Neural cell (in vitro differentiated cells): ENCODE results near the gene NFKBIA.

Experiments
- CTCF ChIP-seq: fragments of 450-650 bp; IDR thresholded peaks from 2 replicates; pipeline ENCODE4 v1.5.1; 2014; ENCODE audit warnings: antibody characterized with exemption, mild to moderate bottlenecking, moderate library complexity; ENCODE audit not compliant: poor library complexity, severe bottlenecking
- EZH2 ChIP-seq: fragments of 200-600, 300-800 bp; shearing (Covaris generic), sonication (generic); IDR thresholded peaks from 2 replicates; pipeline ENCODE4 v1.6.1; 2014; ENCODE audit warnings: antibody characterized with exemption, low read length, borderline replicate concordance, mild to moderate bottlenecking; ENCODE audit not compliant: insufficient read depth, poor library complexity, severe bottlenecking
- POLR2AphosphoS5 ChIP-seq: IDR thresholded peaks from 2 replicates; pipeline ENCODE4 v1.6.1; 2012
- RAD21 ChIP-seq: fragments of 450-650 bp; conservative IDR thresholded peaks from 2 replicates; pipeline ENCODE4 v1.6.1; 2014; ENCODE audit warnings: antibody characterized with exemption, mild to moderate bottlenecking, moderate library complexity
- SMC3 ChIP-seq: fragments of 450-650 bp; conservative IDR thresholded peaks from 2 replicates; pipeline ENCODE4 v1.6.1; 2014; ENCODE audit warnings: antibody characterized with exemption, mild to moderate bottlenecking, moderate library complexity; ENCODE audit not compliant: poor library complexity
- TAF1 ChIP-seq: IDR thresholded peaks from 2 replicates; pipeline ENCODE4 v1.6.1; 2012; ENCODE audit warnings: low read depth

DNA sequence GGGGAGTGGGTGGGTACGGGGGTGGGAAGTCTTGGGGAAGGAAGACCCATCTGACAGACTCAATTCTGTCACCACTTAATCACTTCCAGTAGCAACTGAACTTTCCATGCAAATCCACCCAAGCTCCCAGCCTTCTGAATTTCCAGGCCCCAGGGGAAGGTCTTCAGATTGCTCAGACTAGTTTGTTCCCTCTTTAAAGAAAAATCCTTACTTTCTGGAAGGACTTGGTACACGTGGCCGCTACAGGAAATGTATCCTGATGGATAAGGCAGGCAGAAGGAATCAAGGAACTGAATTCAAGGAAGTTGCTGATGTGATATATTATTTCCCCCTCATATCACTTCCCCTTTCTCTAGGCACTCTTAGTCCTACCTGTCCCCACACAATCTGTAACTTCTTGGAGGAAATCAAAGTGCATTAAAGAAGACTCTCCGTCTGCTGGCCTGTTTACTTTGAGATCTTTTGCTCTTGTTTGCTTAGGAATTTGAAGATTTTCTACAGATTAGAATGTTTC lies 6.4 kb downstream of the NFKBIA start:
- TF ChIP-seq CTCF: no peak
- no peak for TF ChIP-seq RAD21
- TF ChIP-seq SMC3: no peak
- TF ChIP-seq TAF1: no peak
- TF ChIP-seq EZH2: no peak
- no peak for TF ChIP-seq POLR2AphosphoS5
